UCSD-AML1 (cell line): ENCODE data around the gene TMEM131.

Experiments
- DNase-seq: peaks from one replicate; lab custom pipeline; 2025; ENCODE audit not compliant: unreplicated experiment; lab: John Stamatoyannopoulos, UW

TMEM131 gene

DNA sequence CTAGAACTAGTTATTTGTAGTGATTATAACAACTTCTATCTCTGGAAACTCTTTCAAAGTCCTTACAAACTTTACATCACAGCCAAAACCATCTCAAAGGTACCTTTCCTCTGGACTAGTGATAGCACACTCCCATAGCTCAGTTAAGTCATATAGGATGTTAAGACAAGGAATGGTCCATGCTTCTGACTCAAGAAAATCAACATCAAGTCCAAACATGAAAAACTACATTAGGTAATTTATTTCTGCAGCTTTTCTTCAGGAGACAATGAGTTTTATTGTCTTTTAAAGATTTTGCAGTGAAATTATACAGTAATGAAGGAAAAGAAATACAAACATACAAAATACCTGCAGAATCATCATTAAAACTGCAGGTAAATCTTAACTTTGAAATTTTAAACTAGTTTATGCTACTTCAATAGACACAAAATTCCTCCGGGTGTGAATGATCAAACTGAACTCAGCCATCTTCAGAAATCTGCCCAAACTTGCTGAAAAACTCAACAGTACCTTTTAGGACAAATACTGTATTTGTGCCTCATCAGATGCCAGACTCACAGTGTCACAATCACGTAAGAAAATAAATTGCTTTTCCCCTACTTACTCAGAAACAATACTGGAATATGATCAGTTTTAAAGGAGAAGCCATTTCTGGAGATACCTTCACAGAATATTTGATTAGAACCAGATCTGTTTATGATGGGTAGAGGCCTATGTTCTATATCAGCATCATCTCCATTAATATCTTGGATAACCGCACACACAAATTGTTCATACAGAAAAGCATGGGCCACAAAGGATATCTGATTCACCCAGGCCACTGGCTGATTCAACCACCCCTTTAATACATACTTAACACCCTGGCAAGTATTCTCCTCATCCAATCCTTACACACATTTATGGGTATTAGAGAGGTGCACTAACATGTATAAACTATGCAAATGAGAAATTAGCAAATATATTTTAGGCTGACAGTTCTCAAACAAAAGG is 2.6 kb downstream of the TMEM131 start:
- DNase-seq = no peak

- no peak for DNase-seq
These were observed 4.5 kb downstream of the TMEM131 start for GRCh38 chr2:97991081-97991856.

- DNase-seq = no peak
These were observed 7.0 kb downstream of the TMEM131 start for GRCh38 chr2:97988722-97989121.

DNA sequence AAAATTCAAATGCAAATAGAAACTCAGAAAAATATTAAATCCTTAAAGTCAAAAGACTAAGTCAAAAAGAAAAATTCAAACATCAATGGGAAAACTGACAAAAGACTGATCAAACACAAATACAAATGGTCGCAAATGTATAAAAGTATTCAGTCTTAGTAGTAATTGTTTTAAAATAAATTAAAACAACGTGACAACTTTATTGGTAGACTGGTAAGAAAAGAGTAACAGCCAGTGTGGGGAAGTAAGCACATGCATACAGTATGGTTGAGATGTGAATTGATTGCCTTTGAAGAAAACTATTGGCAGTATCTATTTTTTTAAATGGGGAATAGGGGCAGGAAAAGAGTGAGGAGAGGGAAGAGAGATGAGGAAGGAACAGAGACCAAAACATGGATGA is 9.8 kb downstream of the TMEM131 start:
- DNase-seq = no peak

GRCh38 chr2:97983698-97984097 is 12.1 kb downstream of the TMEM131 start:
- DNase-seq = no peak

DNA sequence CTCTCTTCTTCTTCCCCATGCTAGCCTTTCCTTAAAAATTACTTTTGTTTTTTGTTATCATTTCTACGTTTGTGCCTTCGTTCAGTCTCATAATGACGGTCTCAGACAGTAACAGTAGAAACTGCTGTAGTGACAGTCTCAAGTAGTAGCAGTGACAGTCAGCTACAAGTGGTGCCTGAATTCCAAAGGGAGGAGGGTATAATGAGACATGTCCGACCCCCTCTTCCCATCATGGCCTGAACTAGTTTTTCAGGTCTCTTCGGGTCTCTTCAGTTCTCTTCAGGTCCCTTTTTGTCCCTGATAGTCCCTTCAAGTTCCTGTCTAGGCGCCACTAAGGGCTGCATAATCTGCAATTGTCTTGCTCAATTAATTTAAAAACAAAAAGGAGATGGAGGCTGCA is 12.6 kb downstream of the TMEM131 start:
- DNase-seq = no peak

DNA sequence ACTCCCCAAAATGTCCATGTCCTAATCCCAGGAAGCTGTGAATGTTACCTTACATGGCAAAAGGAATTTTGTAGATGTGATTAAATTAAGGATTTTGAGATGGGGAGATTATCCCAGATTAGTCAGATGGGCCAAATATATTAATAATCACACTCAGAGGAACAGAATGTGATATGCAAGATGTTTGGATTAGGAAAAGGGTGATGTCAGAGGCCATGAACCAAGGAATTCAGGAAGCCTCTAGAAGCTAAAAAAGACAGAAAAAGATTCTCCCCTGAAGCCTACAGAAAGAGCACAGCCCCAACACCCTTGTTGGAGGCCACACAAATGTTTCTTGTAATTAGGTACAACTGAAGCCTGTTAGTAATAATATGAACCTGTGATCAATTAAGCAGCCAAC is 13.1 kb downstream of the TMEM131 start:
- DNase-seq = no peak

DNA sequence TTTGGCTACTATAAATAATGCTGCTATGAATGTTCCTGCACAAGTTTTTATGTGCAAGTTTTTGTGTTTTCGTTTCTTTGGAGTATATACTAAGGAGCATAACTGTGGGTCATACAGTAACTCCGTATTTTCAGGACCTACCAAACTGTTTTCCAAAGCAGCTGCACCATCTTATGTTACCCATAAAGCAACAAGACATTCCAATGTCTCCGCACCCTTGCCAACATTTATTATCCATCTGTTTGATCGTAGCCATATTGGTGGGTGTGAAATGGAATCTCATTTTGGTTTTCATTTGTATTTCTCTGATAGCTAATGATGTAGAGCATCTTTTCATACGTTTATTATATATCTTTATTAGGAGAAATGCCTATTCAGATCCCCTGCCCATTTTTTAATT is 13.8 kb downstream of the TMEM131 start:
- DNase-seq = no peak

- no peak for DNase-seq
These were observed 15.8 kb downstream of the TMEM131 start for GRCh38 chr2:97979904-97980303.

DNA sequence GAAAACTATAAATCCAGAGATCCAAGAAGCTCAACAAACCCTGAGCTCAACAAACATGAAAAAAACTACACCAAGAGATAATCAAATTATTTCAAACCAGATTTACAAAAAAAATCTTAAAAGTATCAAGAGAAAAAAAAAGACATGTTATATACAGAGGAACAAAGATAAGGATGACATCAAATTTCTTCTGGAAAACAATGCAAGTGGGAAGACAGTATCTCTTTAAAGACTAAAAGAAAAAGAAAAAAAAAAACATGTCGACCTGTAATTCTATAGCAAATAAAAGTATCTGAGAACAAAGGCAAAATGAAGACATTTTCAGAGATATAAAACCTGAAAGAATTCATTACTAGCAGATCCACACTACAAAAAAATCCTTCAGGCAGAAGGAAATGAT is 21.3 kb downstream of the TMEM131 start:
- DNase-seq = no peak

GRCh38 chr2:97970293-97971060 is 25.3 kb downstream of the TMEM131 start:
- DNase-seq = no peak

DNA sequence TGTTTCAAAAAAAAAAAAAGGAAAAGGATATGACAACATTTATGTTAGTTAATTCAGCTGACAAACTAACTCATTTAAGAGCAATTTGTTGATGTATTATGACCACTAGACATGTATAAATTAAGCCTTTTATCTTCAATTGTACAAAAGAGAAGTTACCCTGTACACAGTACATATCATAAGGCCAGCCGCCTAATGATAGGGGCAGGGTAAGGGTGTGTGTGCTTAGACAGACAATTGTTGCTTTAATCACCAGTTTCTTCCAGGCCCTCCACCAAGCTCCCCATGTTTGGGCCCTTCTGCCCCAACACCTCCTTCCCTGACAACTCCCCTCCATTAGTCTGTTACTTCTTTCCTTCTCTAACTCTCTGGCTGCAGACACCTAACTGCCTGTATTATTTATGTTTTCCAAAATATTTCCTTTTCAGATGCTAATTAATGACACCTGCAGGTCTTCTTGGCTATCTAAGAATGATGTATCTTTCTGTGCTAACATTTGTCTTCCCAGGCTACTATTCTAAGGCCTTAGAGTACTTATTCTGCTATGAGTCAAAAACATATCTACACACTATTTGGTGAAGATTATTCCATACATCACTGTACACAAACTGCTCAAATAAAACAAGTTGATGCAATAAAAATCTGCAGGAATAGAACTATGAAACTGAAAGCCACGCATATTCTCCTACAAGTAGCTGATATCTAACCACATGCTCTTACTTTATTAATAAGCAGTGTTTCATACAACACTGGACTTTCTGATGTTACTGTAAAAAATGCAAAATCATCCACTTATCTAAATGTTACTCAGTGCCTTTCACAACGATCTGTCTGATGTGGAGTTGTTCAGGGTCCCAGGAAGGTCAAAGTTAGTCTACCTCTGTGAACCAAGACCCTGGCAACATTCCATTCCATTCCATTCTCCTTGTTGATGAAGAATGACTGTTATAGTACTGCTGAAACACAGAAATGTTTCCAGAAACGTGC is 26.4 kb downstream of the TMEM131 start:
- DNase-seq = no peak

GRCh38 chr2:97967931-97968627 is 27.7 kb downstream of the TMEM131 start:
- DNase-seq = no peak

GRCh38 chr2:97967216-97967592 is 28.5 kb downstream of the TMEM131 start:
- no peak for DNase-seq

GRCh38 chr2:97966545-97967215 is 29.1 kb downstream of the TMEM131 start:
- no peak for DNase-seq

DNA sequence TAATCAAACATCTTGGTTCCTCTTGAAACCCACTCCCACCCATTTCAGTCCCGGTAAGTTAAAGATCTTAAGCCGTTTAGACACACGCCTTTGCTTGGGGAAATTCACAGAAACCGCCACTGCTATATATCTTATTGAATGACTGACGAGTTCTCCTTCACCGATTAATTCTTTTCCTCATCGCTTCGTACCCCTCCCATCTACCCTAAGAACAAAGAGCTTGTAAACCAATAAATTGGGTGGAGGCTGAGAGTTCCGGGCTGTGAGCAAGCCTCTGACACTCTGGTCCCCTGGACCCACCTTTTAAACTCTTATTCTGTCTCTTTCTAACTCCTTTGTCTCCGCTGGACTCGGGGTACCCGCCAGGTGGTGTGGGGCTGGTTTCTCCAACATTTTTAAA is 30.6 kb downstream of the TMEM131 start:
- no peak for DNase-seq

DNA sequence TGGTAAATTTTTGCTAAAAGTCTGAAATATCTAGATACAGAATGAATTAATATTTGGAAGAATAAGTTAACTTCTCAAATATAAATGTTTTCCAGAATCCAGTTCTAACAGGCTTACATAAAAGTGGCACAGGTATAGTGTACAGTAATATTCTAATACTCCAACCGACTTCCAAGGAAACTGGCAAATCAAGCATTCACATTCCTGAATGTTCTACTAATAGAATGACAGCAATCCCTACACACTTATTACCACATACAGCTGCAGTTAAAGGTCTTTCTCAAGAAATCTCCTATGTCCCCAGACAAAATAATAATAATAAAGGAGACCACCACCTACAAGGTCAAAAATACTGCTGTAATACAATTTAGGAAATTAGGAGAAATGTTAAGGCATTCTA is 31.9 kb downstream of the TMEM131 start:
- DNase-seq = no peak

GRCh38 chr2:97963079-97963406 is 32.7 kb downstream of the TMEM131 start:
- no peak for DNase-seq

DNA sequence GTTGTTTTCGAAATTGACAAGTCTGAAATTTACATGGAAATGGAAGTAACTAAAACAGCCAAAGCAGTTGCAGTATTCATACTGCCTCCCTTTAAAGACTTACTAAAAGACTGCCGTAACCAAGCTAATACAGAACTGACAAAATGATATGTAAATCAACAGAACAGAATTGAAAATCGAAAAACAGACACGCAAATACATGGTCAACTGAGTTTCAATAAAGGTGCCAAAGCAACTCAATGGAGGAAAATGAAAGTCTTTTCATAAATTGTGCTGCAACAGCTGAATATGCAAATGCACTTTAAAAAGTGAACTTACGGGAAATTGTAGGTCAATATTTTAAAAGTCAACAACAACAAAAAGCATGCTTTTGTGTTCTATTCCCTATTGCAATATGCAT is 34.2 kb downstream of the TMEM131 start:
- no peak for DNase-seq
